ENCODE measurements around the gene USP30.
"Not testable (repeated sequence)": the region's sequence is repeated elsewhere in the genome, so short reads cannot be mapped to it uniquely, and the experiment has no call there.

Gene USP30

GRCh38 chr12:109053382-109054123 is 1.2 kb downstream of the USP30 start:
- no peak for DNase-seq

GRCh38 chr12:109054124-109054513 is 1.7 kb downstream of the USP30 start:
- DNase-seq, result not testable (repeated sequence)

DNA sequence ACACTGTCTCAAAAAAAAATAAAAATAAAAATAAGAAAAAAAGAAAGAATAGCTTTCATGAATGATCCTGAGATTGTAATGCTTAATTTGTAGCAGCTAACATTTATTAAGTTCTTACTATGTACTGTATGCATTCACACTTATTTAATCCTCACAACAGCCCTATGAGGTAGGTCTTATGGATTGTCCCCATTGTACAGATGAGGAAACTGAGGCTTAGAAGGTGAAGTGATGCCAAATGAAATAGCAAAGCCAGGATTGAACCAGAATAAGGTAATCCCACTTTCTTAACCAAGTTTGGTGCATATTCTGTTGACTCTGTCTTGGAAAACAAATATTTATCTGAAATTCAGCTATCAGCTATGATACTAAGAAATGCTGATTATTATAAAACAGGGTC is 2.1 kb downstream of the USP30 start:
- no peak for DNase-seq

DNA sequence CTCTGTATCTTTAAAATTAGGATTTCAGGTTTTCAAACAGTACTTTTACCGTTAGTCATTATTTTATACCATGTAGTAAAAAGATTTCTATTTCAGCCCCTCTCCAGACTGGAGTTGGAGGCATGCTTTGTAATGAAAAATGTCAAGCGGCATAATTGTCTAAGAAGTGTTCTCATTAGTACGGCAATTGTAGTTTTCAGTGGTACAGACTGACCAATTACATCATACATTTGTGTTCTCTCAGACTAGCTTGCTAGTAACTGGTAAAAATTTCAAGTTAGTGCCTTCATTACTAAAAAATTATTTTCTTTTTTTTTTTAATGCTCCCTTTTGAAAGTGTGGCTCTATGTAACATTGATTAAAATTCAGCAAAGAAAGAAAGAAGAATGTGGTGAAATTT is 4.5 kb downstream of the USP30 start:
- DNase-seq, result no peak

DNA sequence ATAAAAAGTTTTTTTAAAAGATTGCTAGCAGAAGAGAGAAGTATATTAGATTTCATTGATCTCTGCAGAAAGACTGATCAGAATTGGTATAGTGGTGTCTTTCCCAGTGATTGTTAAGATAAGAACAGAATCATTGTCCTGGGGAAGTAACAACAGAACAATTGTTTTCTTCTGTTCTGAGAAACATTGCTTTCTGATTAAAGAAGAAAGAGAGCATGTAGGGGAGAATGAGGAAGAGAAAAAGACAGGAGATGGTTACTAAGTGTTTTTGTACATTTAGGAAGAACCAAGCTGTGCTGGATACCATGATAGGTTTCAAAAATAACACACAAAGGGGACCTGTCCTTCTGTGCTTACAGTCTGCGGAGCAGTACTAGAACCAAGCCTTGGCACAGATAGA is 5.0 kb downstream of the USP30 start:
- no peak for DNase-seq

GRCh38 chr12:109058773-109059172 is 6.4 kb downstream of the USP30 start:
- no peak for DNase-seq

DNA sequence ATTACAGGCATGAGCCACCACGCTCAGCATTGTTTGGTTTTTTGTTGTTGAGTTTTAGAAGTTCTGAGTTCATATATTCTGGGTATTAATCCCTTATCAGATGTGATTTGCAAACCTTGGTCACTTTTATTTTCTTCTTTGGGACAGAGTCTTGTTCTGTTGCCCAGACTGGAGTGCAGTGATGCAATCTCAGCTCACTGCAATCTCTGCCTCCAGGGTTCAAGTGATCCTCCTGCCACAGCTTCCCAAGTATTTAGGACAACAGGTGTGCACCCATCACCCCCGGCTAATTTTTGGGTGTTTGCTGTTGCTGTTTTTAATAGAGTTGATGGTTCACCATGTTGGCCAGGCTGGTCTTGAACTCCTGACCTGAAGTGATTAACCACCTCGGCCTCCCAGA is 11.8 kb downstream of the USP30 start:
- DNase-seq, result no peak

DNA sequence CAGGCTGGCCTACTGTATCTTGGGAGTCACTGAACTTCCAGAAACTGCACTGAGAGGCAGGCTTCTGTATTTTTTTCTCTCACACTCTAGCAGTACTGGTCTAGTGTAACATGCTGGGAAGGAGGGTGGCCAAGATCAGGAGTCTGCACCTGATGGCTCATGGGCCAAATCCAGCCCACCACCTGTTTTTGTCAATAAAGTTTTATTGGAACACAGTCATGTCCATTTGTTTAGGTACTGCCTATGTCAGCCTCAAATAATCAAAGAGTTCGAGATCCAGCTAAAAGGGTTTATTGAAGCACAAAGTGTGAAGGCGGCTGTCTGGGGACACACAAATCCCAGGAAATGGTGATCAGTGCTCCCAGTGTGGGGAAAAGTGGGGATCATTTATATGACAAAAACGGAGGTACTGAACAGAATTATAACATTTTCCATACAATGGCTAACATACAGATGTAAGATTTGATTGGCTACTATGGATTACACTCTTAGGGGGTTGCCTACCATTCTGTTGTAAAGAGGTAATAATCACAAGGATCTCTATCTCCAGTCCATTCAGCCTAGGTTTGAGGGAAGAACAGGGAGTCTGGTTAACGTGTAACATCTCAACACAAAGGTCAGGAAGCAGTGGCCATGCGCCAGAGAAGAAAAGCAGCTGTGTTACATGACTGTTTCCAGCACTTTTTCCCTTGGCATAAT is 12.9 kb downstream of the USP30 start:
- DNase-seq, result no peak

- DNase-seq, result no peak
These were observed 13.4 kb downstream of the USP30 start for GRCh38 chr12:109065853-109066193.

DNA sequence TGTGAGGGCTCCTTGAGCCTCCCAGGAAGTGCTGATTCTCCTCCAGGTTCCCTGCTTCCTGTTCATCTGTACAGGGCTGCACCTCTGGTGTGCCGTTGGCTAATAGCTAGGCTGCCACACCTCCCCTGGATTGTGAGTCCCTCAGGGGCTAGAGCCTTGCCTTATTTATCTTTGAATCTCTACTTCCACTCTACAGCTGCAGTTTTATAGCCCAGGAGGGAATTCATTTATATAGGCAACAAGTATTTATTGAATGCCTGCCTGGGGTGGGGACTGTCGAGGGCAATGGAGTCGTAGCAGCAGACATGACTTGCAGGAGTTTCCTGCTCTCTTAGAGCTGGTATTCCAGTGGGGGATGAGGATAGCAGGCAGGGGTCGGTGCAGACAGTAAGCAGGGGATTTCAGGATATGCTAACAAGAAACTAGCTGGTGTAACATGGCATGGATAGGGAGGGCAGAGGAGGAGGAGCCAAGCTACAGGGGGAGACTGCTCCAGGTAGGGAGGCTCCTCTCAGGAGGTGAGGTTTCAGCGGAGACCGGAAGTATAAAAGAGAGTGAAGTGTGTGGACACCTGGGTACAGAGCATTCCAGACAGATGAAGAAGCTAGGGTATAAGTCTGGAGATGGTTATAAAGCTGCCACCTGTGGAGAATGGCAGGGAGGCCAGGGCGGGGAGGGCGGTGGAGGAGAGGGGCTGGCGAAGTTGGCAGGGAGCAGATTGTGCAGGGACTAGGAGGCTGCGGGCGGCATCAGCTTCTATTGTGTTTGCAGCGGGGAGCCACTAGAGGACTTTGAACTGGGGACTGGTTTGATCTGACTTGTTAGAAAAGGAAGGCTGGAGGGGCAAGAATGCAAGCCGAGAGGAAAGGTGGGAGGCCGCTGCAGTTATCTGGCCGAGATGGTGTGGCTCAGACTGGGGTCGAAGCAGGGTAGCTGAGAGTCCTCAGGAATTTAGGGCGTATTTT is 17.2 kb downstream of the USP30 start:
- DNase-seq, result no peak

GRCh38 chr12:109074866-109075265 is 22.5 kb downstream of the USP30 start:
- no peak for DNase-seq

DNA sequence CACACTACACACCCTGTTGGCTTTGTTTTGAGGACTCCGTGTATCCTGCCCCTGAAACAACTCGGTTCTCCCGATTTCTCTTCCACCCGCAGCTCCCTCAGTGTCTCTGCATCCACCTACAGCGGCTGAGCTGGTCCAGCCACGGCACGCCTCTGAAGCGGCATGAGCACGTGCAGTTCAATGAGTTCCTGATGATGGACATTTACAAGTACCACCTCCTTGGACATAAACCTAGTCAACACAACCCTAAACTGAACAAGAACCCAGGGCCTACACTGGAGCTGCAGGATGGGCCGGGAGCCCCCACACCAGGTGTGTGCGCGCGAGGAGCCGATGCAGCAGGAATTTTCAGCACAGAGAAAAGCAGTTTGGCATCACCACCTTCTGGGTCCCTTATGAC is 30.4 kb downstream of the USP30 start:
- DNase-seq, result no peak

GRCh38 chr12:109084425-109084824 is 32.0 kb downstream of the USP30 start:
- DNase-seq, result no peak

DNA sequence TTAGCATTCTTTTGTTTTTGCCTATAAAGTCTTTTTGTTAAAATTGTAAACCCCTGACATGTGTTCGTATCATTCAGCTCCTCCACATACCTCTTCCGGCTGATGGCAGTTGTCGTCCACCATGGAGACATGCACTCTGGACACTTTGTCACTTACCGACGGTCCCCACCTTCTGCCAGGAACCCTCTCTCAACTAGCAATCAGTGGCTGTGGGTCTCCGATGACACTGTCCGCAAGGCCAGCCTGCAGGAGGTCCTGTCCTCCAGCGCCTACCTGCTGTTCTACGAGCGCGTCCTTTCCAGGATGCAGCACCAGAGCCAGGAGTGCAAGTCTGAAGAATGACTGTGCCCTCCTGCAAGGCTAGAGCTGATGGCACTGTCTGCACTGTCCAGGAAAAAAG is 33.2 kb downstream of the USP30 start:
- no peak for DNase-seq

GRCh38 chr12:109087250-109087649 is 34.9 kb downstream of the USP30 start:
- DNase-seq, result no peak

DNA sequence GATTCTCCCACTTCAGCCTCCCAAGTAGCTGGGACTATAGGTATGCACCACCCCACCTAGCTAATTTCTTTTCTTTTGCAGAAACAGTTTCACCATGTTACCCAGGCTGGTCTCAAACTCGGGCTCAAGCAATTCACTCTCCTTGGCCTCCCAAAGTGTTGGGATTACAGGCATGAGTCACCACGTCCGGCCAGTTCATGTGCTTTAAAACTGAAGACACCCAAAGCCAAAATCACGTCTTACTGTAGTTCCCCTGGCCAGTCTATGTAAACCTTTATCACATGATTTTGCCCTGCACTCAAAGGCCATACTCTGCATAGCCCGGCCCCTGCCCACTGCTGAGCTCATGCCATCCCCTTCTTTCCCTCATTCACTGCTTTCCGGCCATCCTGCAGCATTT is 36.4 kb downstream of the USP30 start:
- DNase-seq, result no peak

DNA sequence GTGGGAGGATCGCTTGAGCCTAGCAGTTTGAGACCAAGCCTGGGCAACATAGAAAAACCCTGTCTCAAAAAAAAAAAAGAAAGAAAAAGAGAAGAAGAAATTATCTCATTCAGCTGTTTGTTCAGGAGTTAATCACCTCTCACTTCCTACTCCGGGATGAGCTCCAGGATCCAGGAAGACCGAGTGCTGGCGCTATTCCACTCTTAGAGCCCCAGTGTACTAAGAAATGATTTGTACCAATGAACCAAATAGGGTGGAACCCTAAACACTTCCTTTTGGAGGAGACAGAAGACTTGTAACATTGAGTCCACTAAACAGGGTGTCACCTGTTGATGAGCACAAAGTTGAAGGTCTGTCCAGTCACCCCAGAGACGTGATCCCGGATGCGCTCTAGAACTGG is 37.3 kb downstream of the USP30 start:
- no peak for DNase-seq

- no peak for DNase-seq
These were observed 40.2 kb downstream of the USP30 start for GRCh38 chr12:109092497-109093021.

DNA sequence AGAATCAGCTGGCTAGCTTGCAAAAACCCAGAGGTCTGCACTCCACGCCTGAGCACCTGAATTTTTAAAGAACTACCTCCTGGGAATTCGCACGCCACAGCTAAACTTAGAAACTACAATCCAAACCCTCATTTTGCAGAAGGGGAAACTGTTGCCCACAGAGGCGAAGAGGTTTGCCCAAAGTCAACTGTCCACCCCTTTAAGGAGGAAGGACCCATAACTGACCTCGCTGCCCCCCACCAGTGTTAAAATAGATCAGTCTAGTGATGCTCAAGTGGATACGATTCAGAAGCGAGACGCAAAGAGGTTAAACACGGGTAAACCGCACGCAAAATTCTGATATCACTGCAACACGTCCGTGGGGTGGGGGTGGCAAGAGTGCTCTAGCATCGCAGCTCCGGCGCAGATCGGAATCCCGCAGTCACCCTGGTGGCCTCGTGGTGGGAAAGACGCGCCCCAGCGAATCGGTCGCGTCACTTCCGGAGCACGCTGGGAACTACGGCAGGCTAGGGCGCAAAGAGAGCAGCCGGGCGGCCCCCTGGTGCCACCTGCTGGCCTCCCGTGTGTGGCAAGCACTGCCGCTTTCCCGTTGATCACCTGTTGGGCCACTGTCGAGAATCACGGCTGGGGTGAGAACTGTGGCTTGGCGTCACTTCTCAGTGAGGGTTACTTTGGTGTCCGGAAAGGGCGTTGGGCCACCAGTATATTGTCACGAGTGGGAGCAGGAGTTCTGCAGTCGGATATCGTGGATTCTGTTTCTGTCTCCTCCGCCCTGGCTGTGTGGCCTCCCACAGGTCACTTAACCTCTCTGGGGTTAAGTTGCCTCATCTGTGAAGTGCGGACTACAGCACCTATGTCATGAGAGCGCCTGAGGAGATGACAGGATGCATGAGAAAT is 40.9 kb downstream of the USP30 start, which contains the start of gene ALKBH2:
Gene ALKBH2 (minus strand): TSS at position 451 of the 897 bp plus-strand sequence. CDS start 686 bp downstream, outside the sequence.
- DNase-seq, result peak; percentile 72

- DNase-seq, result no peak
These were observed 44.7 kb downstream of the USP30 start for GRCh38 chr12:109097140-109097434.

DNA sequence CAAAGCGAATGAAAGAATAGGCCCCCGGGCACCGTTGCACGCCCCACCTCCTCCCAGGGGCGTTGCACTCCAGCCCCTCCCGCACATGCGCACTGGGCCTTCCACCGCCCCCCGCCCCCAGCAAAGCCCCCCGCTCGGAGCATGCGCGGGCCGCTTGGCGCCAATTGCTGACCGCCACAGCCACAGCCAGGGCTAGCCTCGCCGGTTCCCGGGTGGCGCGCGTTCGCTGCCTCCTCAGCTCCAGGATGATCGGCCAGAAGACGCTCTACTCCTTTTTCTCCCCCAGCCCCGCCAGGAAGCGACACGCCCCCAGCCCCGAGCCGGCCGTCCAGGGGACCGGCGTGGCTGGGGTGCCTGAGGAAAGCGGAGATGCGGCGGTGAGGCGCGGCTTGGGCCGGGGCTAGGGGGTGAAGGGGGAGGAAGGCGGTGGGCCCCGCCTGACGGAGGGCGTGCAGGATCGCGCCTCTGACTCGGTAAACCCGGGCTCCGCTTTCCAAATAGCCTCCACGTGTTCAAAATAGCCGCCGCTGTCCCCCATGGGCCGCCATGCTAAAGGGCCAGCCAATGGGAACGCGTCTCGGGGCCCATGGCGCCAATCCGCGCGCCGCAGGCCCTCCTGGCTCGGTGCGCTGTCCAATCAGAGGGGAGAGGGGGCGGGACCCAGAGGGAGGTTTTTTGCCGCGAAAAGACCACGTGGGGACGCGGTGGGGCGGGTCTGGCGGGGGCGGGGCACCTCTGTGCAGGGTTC is 45.2 kb downstream of the USP30 start, which contains the start of gene UNG:
Gene UNG (plus strand): TSS at position 163 of the 748 bp plus-strand sequence. CDS start 83 bp downstream, at position 246.
- DNase-seq, result peak; percentile 79

All from NCI-H187 treated with DMSO at 0.1 percent for 48 hours (cell line).